Rectal smooth muscle tissue (tissue), 1 donor: ENCODE measurements around the gene TGM4.
"Not testable (repeated sequence)": the region's sequence is repeated elsewhere in the genome, so short reads cannot be mapped to it uniquely, and the experiment has no call there.

ENCODE experiments used
- H3K27ac ChIP-seq: one replicate; pipeline ENCODE4 v1.7.0; 2013; ENCODE audit warnings: low read depth, low read length, inconsistent platforms
- H3K27me3 ChIP-seq: one replicate; pipeline ENCODE4 v1.7.0; 2013; ENCODE audit warnings: low read length; ENCODE audit not compliant: control insufficient read depth, insufficient read depth
- H3K36me3 ChIP-seq: one replicate; pipeline ENCODE4 v1.7.0; 2013; ENCODE audit warnings: low read length; ENCODE audit not compliant: control insufficient read depth, insufficient read depth
- H3K4me1 ChIP-seq: one replicate; pipeline ENCODE4 v1.7.0; 2013; ENCODE audit warnings: low read length; ENCODE audit not compliant: control insufficient read depth, insufficient read depth
- H3K4me3 ChIP-seq: one replicate; pipeline ENCODE4 v1.7.0; 2013; ENCODE audit warnings: low read length
- H3K9ac ChIP-seq: one replicate; pipeline ENCODE4 v1.7.0; 2013; ENCODE audit warnings: low read length

Gene TGM4

DNA sequence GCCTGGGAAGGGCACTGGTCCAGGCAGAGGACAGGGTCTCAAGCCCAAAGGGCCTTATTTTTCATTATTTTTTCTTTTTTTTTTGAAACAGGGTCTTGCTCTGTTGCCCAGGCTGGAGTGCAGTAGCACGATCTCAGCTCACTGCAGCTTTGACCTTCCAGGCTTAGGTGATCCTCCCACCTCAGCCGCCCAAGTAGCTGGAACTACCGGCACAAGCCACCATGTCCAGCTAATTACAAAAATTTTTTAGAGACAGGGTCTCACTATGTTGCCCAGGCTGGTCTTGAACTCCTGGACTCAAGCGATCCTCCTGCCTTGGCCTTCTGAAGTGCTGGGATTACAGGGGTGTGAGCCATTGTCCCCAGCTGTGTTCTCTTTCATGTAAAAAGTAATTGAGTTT lies 75.4 kb downstream of the TGM4 start:
- H3K4me1 ChIP-seq: not testable (repeated sequence)

GRCh38 chr3:44950275-44950734 lies 75.9 kb downstream of the TGM4 start:
- peaks cover 2% of the 10 kb centered on the region for H3K36me3 ChIP-seq
- no peak overlapping the region for H3K27ac ChIP-seq
- no peaks in the 10 kb centered on the region for H3K27me3 ChIP-seq
- no peak overlapping the region for H3K4me3 ChIP-seq
- H3K4me1 ChIP-seq: no peaks in the 10 kb centered on the region
- no peak overlapping the region for H3K9ac ChIP-seq

More for the DNA sequence above, 75.4 kb downstream of the TGM4 start:
- H3K36me3 ChIP-seq, H3K4me3 ChIP-seq, H3K9ac ChIP-seq, H3K27ac ChIP-seq, H3K27me3 ChIP-seq: not testable (repeated sequence)

DNA sequence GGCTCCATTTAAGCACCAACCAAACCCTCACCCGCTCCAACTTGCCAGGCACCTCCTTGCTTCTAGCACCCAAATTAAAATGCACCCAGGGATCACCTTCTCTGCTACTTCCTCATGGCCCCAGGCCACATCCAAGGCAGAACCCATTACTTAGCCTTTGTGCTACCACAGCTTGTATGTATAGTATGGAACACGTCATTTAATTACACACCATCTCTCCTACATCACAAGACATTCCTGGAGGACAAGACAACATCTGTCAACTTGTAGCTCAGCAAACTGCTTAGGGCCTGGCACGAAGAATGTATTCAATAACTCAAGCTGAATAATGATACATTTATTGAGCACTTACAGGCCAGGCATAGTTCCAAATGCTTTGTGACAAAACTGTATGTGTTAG lies 78.3 kb downstream of the TGM4 start:
- H3K27ac ChIP-seq: no peak overlapping the region
- H3K27me3 ChIP-seq: no peaks in the 10 kb centered on the region
- no peak overlapping the region for H3K4me3 ChIP-seq
- peaks cover 2% of the 10 kb centered on the region for H3K36me3 ChIP-seq
- H3K4me1 ChIP-seq: no peaks in the 10 kb centered on the region
- no peak overlapping the region for H3K9ac ChIP-seq

DNA sequence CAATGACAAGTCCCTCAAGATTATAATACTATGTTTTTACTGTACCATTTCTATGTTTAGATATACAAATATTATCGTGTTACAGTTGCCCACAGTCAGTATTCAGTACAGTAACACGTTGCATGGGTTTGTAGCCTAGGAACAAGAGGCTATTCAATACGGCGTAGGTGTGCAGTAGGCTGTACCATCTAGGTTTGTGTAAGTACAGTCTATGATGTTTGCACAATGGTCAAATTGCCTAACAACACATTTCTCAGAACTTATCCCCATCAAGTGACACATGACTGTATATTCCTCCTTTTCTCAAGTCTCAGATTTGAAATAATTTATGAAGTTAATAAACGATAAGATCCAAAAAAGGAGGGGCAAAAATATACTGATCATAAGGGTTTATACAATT lies 79.9 kb downstream of the TGM4 start:
- H3K36me3 ChIP-seq: peaks cover 12% of the 10 kb centered on the region
- no peaks in the 10 kb centered on the region for H3K27me3 ChIP-seq
- H3K4me3 ChIP-seq: no peak overlapping the region
- H3K9ac ChIP-seq: no peak overlapping the region
- H3K27ac ChIP-seq: no peak overlapping the region
- H3K4me1 ChIP-seq: no peaks in the 10 kb centered on the region

- Histone ChIP-seq H3K4me1 (no peaks in the 10 kb centered on the region), H3K27ac (no peak overlapping the region), H3K27me3 (no peaks in the 10 kb centered on the region), H3K4me3 (no peak overlapping the region), H3K9ac (no peak overlapping the region), H3K36me3 (peaks cover 12% of the 10 kb centered on the region)
Measured at GRCh38 chr3:44954962-44955361, 80.6 kb downstream of the TGM4 start.

DNA sequence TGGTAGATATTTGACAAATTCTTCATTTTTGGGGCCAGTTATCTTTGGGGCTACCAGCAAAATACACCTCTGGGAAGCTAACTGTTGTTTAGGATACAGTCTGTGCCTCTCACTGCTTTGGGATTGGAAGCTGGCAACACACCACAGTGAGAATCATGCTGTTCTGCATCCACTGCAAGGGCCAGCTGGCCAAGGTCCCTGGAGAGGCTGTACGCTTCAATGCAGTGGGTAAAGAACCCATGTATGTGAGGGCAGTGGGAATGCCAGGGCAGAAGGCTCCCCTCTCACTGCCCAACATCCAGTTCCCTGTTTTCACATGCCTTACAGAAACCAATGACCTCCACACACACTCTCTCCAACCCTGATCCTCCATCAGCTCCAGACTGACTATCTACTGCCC lies 81.5 kb downstream of the TGM4 start:
- Histone ChIP-seq H3K36me3 (peaks cover 12% of the 10 kb centered on the region), H3K27me3 (no peaks in the 10 kb centered on the region), H3K4me1 (no peaks in the 10 kb centered on the region), H3K4me3 (no peak overlapping the region), H3K9ac (no peak overlapping the region), H3K27ac (no peak overlapping the region)

GRCh38 chr3:44957986-44958385 lies 83.6 kb downstream of the TGM4 start:
- Histone ChIP-seq H3K27ac (no peak overlapping the region), H3K4me1 (no peaks in the 10 kb centered on the region), H3K27me3 (no peaks in the 10 kb centered on the region), H3K9ac (no peak overlapping the region), H3K36me3 (peaks cover 10% of the 10 kb centered on the region), H3K4me3 (no peak overlapping the region)

DNA sequence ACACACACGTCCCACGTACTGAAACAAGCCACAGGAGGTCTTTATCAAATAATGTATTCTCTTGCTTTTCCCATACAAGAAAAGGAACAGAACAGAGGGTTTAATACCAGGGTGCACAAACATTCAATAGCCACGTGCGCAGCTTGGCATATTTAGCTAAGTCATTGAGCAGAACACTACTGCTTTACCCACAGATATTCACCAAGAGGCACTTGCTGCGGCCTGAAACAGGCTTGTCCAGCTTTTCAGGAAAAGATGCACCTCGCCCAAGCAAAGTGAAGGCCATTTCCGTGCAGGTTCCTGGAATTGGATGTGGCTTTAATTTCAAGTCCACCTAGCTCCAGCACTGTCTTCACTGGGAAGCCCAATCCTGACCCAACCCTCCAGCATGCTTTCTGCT lies 84.0 kb downstream of the TGM4 start:
- Histone ChIP-seq H3K4me1 (no peaks in the 10 kb centered on the region), H3K4me3 (no peak overlapping the region), H3K9ac (no peak overlapping the region), H3K27ac (no peak overlapping the region), H3K36me3 (peaks cover 10% of the 10 kb centered on the region), H3K27me3 (no peaks in the 10 kb centered on the region)

GRCh38 chr3:44960387-44961026 lies 86.1 kb downstream of the TGM4 start:
- Histone ChIP-seq H3K4me1 (no peaks in the 10 kb centered on the region), H3K27ac (no peak overlapping the region), H3K36me3 (peaks cover 10% of the 10 kb centered on the region), H3K9ac (no peak overlapping the region), H3K4me3 (no peak overlapping the region), H3K27me3 (no peaks in the 10 kb centered on the region)

DNA sequence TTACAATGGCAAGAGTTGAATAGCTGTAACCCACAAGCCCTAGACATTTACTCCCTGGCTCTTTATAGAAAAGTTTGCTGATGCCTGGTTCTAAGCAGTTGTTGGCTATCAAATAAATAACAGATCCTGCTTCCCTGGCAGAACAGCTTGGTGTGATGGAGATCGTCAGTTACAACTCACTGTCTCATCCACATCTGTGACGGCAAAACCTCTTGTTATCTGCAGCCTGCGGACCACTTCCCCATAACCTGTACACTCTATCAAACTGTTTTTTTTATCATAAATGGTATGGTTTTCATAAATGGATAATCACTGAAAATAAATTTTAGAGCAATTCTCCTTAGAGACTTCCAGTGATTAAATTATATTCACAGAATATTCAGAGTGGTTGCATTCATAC lies 87.5 kb downstream of the TGM4 start:
- no peaks in the 10 kb centered on the region for H3K27me3 ChIP-seq
- H3K36me3 ChIP-seq: peaks cover 10% of the 10 kb centered on the region
- no peak overlapping the region for H3K9ac ChIP-seq
- H3K27ac ChIP-seq: no peak overlapping the region
- H3K4me1 ChIP-seq: no peaks in the 10 kb centered on the region
- no peak overlapping the region for H3K4me3 ChIP-seq

- no peak overlapping the region for H3K4me3 ChIP-seq
- H3K27me3 ChIP-seq: no peaks in the 10 kb centered on the region
- H3K4me1 ChIP-seq: no peaks in the 10 kb centered on the region
- H3K27ac ChIP-seq: no peak overlapping the region
- peaks cover 10% of the 10 kb centered on the region for H3K36me3 ChIP-seq
- no peak overlapping the region for H3K9ac ChIP-seq
Measured at GRCh38 chr3:44962621-44963393, 88.4 kb downstream of the TGM4 start.

DNA sequence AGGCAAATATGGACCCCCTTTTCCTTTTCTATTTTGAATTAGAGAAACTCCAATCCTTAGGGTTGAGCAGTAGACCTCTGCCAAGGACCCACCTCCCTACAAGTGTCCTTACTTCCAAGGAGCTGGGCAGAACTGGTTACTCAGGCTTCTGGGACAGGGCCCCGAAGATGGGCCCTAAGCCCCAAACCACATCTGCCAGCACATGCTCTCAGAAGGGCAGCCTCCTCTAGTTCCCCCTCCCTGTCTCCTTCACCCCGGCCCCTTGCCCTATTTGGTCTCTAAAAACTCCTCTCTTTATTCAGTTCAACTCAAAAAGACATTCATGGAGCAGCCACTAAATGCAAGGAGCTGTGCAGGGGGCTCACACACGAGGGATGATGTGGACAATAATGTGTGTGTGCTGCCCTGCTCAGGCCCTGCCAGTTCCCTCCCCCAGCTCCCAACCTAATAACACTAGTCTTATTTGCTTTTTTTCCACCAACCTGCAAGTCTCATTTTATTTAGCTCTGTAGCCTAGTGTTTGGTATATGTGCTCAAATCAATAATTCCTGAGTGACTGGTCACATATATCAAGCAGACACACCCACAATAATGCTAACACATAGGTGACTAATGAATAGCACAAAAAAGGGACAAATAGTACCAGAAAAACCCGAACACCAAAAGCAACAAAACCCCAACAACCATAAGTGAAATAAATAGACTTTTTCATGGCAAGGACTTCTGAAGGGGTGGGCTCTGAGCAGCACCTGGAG lies 89.3 kb downstream of the TGM4 start:
- Histone ChIP-seq H3K27me3 (no peaks in the 10 kb centered on the region), H3K4me1 (no peaks in the 10 kb centered on the region), H3K36me3 (peaks cover 5% of the 10 kb centered on the region), H3K27ac (no peak overlapping the region), H3K4me3 (no peak overlapping the region), H3K9ac (no peak overlapping the region)
